HK-2 (cell line): ENCODE results near the gene RETREG2.

Source experiments
- DNase-seq: peaks from one replicate; pipeline ENCODE4 v3.0.0-alpha.2; 2018; ENCODE audit not compliant: unreplicated experiment

RETREG2 gene, protein sequence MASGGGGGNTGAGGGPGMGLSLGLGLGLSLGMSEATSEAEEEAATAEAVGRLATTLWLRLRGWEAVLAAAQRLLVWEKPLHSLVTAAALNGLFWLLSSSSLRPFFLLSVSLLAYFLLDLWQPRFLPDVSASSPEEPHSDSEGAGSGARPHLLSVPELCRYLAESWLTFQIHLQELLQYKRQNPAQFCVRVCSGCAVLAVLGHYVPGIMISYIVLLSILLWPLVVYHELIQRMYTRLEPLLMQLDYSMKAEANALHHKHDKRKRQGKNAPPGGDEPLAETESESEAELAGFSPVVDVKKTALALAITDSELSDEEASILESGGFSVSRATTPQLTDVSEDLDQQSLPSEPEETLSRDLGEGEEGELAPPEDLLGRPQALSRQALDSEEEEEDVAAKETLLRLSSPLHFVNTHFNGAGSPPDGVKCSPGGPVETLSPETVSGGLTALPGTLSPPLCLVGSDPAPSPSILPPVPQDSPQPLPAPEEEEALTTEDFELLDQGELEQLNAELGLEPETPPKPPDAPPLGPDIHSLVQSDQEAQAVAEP

DNA sequence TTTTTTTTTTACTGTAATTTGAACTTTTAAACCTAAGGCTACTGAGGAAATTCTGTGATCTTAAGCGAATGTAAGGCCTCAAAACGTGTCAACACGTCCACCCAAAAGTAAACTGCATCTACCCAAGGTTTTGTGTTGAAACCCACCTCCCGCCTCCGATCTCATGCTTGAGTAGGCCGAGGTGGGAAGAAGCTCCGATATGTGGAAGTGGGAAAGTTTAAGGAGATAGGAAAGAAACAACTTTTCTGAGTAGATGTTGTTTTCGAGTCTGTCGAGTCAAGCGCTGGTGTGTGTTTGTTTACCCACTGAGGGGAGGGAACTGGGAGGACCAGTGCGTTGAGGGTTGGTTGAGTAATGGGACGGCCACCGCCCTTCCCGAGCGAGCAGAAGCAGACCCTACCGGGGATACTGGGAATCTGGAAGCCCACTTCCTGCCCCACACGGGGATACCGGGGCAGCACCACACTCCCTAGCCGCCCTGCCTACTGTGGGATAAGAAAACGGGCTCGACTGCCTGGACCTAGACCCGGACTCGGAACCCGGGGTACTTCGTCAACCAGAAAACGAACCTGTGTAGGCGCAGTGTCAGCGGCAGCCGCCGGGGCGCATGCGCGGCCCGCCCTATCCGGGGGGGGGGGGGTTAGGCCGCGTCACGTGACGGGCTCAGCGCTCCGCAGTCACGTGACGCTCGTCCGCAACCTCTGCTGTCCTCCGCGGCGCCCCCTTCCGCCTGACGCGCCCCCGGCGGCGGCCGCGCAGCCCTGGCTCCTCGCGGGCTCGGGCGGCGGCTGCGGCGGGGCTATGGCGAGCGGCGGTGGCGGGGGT is at the start of gene RETREG2:
RETREG2 (plus strand) TSS at position 724 of the 825 bp plus-strand sequence; CDS start at position 802, 78 bp downstream.
- peak; percentile 92 for DNase-seq

DNA sequence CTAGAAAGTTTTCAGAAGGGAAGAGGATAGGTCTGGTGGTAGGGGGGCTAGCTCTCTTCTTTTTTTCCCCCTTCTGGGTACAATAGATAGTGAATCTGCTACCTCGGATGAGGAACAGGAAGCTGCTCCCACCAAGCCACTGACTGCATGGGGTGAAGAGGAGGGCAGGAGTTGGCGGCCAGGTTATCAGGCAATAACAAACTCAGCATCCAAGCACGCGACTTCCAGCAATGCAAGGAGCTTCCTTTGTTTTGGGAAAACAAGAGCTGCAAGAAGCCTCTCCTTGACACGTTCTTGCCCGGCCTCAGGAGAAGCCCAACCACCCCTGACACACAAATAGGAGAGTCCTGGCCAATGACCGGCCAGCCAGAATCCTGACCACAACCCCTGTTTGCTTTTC is 49.7 kb upstream of the RETREG2 start:
- DNase-seq, result no peak

DNA sequence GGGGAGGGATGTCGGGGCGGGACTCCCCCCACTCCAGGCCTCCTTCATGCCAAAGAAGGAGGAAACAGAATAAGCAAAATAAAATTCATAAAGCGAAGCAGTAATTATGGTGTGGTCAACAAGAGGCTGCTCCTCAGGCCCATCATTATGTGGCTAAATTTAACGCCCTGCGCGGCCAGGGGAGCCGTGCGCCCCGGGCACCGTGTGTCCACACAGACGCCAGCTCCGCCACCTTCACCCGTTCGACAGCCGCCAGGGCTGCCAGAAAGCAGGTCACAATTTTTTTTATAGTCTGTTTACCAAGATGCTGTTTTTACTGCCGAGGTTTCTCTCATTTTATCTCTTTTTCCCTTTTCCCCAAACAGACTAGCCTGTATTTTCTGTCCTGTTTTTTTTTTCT is 48.5 kb upstream of the RETREG2 start:
- DNase-seq, result no peak

DNA sequence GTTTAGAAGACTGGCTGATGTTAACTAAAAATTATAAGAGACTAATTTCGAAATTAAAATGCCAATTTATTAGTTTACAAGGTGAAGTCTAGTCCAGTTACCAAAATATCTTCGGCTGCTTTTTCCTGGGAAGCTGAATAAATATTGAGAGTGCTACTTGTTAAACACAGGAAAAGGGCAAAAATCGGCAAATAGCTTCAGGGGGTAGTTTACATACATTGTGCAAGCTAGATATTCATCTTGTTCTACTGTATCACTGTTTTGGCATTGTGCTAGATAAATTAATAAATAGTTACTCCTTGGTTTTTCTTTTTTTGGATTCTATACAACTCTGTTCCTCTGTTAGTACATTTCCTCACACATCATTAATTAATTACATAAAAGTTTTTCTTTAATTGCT is 46.7 kb upstream of the RETREG2 start:
- DNase-seq, result no peak

DNA sequence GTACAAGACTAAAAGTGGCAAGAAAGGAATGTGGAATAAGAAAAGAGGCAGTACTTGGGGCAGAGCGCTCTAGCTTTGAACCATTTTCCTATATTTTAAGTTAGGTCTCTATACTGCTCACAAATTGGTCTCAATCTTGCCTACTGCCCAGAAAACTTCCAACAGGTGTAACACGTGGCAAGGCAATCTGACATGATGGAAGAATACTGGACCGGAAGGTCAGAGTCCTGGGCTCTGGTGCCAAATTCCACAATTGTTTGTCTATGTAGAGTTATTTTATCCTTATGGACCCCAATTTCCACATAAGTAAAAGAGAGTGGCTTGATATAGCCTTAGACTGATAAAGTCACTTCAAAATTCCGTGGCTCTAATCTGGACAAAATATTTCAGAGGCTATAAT is 46.3 kb upstream of the RETREG2 start:
- no peak for DNase-seq

DNA sequence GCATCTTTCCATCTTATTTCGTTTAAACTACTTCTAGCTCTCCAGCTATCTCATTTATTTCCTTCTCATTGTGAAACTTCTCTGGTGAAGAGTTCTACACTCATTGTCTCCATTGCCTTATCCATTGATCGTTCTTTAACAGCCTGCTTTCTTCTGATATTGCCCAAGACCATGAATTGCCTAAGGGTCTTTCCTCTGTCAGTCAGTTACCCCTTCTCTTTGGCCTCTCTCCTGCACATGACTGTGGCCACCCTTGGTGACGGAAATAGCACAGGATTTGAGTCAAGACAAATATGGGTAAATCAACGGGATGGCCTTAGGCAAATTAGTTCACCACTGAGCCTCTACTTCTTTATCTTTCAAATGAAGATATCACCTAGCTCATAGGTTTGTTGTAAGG is 44.1 kb upstream of the RETREG2 start:
- no peak for DNase-seq

DNA sequence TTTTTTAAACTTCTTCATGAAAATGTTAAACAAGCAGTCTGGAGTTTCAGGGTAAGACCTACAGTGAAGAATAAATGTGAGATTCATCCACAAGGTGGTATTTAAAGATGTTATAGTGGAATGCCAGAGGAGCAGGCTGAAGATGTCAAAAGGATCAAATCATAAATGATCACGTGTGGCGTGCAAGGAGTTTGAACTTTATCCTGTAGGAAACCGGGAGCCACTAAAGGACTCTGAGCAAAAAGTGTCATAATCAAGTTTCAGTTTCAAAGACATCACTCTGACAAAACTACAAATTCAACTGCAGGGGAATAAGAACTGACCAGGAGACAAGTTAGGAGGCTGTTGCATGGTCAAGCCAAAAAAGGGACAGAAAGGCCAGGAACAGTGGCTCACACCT is 37.4 kb upstream of the RETREG2 start:
- no peak for DNase-seq

DNA sequence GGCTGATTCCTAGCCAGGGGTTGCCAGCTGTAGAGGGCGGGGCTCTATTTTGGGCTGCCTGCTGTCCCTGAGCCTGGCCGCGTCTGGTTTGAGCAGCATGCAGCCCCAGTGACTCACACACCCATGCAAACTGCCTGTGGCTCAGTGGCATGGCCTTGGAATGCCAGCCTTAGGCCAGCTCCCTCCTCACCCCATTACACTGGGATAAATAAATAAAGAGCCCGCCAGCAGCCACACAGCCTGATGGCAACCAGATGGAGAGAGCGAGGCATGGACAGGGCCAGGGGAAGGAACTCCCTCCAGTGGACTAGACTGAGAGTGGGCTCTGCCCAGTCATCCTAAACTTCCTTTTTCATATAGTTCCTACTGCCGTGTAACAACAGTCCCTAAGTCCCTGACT is 35.7 kb upstream of the RETREG2 start:
- DNase-seq, result peak; percentile 52

DNA sequence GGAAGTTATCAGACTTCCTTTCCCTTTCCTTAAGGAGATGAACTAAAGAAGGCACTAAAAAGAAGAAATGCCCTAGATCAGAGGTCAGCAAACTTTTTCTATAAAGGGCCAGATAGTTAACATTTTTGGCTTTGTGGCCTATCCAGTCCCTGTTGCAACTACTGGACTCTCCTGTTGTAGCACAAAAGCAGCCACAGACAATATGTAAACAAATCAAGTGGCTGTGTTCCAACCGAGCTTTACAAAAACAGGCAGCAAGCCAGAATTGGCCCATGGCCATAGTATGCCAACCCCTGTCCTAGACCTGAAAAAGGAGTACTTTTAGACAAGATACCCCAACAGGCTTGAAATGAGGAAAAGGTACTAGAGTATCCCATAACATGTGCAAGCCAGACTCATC is 28.4 kb upstream of the RETREG2 start:
- DNase-seq, result no peak

DNA sequence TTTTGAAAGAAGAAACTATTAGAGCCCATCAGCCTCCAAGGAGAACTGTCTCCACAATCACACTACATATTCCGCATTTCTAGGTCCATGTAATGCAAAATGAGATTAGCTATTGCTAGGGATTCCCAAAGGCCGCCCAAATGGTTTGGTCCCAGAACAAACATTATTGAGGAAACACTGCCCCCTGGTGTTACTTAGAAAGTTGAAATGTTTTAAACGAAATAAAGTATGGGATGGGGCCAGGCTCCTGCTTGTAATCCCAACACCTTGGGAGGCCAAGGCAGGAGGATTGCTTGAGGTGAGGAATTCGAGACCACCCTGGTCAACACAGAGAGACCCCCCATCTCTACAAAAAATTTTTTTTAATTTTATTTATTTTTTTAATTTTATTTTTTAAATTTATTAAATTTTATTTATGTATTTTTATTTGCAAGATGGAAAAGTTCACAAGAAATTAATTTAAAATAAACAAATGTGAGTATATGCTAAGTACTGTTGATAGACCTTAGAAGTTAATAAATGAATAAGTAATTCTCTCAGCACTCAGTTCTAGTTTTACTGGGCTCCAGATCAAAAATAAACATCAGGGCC is 22.9 kb upstream of the RETREG2 start:
- peak; percentile 31 for DNase-seq

DNA sequence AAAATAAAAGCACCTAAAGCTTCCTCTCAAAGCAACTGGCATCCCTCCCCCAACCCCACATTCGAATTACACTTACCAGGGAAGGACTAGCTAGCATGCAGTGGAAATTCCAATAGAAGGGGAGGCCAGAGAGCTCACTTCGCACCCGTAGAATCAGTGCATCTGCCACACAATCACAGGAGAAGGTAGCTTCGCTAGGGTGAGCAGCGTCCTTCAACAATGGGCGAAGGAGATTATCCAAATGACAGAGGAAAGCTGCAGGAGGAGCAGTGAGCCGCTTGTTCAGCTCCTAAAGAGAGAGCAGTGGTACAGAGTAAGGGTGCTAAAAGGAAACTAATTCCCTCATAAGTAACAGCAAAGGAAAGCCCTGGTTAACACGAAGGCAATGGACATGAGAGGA is 20.7 kb upstream of the RETREG2 start:
- DNase-seq, result no peak

DNA sequence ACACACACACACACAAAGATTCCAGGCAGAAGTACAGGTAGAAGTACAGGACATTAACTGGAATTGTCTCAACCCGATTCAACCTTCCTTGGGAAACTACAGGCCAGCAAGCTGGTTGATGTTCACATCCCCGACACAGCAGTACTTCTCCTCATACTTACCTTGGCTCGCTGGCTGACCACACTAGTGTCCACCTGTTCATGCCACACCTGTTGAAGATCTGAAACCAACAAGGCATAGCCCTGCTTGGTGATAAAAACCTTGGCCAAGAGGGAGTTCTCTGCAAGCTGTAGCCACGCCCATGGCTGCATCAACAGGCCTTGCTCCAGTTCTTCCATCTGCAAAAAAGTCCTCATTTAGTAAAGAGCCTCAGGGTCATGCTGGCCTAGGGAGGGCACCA is 20.1 kb upstream of the RETREG2 start:
- no peak for DNase-seq

DNA sequence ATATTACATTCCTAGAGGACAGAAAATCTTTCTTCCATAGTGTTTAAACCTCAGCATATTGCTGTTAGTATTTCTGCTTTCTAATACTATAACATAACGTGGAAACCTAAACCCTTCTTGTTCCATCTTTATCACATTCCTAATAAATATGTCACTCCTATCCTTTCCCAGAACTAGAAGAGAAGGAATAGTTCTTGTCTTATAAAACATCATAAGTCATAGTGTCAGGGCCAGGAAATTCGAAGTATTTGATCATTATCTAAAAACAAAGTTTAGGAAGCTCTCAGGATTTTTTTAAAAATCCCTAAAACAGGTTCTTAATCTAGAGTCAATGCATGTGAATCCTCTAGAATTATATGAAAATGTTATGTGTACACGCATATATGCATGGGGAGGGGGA is 19.5 kb upstream of the RETREG2 start:
- DNase-seq, result no peak

DNA sequence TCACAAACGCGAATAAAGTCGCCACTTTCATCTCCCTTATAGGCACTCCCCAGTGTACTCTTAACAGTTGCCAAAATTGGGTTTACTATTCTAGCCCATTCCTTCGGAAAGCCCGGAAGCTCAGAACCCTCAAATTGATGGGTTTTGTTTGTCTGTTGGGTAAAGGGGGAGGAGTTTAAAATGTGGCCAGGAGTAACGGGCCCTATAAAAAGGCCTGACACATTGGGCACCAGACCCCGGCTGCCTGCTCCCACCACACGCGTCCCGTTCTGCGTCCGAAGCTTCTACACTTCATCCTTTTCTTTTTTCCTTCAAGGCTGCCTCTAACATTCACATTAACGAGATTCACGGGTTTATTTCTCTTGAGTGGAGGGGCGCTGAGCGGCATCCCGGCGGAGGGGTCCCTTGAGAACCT is 18.3 kb upstream of the RETREG2 start:
- DNase-seq, result no peak

DNA sequence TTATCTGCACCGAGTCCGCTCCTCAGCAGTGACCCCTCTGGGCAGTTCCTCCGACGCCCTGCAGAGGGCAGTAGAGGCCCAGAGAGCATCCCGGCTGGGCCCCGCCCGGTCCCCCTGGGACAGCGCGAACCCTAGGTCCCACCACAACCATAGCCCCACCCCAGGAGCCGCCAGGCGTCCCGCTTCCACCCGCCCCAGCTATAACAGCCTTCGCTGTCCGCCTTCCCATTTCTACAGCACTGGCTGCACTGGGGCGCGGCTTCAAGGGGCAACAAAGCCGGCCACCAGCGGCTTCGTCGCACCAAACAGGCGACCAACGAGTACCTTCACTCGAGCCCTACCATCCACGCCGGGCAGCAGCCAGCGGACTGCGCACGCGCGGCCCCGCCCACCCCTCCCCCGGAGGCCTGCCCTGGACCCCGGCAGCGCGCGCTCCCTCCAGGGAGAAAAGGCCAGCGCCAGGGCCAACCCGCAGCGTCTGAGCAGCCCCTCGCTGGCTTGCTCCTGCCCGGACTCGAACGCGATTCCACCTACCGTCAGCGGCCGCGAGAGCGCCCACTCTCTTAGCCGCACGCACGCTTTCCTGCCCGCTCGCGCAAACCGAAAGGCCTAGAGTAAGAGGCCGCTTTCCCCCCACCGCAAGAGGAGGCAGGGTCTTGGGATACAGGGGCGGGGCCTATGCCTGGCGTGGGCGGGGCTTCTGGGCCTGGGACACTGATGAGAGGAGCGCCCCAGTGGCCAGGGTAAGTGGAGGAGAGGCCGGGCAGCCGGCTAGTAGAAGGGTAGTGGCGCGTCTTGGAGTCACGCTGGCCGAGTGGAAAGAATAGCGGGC is 17.7 kb upstream of the RETREG2 start, which contains the start of gene NHEJ1:
NHEJ1 (minus strand) TSS at position 630 of the 832 bp plus-strand sequence. CDS start 2,453 bp downstream, outside the sequence.
- DNase-seq, result peak; percentile 98

DNA sequence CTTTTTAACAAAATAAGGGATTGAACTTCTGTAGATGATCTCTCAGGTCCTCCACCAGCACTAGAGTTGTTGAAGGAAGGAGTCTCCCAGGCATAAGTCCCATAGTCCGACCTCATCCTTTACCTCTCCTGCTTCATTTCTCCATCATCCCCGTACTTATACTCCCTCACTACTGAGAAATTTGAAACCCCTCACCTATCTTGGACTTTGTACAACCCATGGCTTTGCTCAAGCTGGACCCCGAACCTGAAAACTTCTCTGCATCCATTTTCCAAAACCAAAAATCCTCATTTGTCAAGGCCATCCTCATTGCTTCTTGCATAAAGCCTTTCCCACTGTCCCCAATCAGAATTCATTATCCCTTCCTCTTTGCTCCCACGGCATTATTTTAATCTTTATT is 17.0 kb upstream of the RETREG2 start:
- DNase-seq, result no peak

DNA sequence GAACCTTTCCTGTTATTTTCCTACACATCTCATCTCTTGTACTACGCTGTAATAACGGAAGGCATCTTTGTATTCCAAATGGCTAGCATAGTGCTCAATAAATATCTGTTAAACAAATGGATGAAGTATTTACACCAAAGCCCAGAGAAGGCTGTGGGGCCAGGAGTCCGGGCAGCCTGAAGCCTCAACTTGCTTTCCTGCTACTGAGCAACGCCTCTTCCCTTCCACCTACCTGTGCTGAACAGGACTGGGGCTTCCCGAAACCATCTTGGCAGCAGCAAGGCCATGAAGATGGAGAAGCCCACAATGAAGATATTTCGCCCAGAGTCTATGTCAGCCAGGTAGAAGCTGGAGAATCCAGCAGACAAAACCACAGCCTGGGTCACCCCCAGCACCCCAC is 14.9 kb upstream of the RETREG2 start:
- no peak for DNase-seq

DNA sequence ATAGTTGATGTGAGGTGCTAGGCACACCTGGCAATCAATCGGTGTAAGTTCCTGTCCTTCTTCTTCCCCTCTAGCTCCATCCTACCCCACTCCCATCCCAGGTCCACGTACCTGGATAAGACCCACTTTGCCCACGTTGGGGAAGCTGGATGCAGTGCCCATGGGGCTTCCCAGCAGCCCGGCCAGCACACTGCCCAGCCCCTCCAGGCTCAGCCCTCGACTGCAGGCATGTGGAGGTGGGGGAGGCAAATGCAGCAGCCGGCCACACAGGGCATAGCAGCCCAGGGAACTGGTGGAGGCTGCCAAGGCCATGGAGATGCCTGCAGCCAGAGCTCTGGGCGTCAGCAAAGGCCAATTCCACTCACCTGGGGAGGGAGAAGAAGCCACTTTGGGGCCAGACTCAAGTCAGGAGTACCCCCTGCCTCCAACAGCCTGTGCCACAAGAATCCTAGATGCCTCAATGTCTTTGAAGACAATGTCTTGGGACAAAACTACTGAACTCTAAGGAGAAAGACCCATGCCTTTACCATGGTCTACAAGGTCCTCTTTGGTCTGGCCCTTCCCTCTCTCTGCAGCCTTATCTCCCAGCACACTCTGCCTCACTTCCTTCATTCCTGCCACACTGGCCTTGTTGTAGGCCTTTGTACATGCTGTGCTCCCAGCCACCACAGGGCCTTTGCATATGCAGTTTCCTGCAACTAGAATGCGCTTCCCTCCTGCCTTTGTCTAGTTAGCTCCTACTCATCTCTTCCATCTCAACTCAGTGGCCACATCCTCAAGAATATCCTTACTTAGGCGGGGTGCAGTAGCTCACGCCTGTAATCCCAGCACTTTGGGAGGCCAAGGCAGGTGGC is 12.8 kb upstream of the RETREG2 start:
- no peak for DNase-seq

DNA sequence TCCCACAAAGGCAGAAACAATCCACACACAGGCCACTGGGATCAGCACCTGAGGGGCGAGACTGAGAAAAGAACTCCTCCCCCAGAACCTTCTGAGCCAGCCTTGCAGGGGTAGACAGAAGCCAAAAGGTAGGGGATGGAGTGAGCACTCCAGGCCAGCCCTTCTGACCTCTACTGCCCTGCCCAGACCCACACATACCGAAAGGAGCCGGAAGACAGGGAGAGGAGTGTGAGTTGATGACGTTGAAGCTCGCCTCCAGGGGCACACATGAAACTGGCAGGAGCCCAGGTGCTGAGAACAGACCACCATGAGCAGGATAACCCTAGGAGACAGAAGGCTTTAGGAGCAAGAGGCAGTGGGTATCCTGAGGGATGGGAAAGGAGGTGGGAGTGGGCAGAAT is 10.1 kb upstream of the RETREG2 start:
- no peak for DNase-seq

DNA sequence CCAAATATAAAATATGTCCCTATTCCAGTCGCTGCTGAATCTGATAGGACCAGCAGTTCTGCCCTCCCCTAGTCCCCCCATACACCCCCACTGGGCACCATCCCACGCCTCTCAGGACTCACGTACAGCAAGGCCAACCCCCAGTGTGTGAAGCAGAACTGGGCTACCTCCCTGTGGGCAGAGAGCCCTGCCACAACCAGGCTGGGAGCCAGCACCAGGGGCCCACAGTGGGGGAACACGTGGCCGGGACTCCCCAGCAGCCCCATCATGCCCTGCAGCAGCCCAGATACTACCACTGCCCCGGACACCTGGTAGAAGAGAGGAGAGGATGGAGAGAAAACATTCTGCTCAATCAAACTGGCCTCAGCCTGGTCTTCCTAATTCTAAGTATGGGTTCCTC is 9.5 kb upstream of the RETREG2 start:
- DNase-seq, result no peak
